Measurements from ENCODE around the gene SUPT4H1. TPM values are rescaled to one million over a fixed set of nuclear protein-coding genes. Genes with fewer than 3 reads are reported as not detected.
A peak's percentile ranks its signal among the peaks of the same experiment; 100 is the strongest.

Gene SUPT4H1
- total and polyA plus RNA-seq, 2 experiments from 2014 or later = 82.2 to 83.7 TPM

DNA sequence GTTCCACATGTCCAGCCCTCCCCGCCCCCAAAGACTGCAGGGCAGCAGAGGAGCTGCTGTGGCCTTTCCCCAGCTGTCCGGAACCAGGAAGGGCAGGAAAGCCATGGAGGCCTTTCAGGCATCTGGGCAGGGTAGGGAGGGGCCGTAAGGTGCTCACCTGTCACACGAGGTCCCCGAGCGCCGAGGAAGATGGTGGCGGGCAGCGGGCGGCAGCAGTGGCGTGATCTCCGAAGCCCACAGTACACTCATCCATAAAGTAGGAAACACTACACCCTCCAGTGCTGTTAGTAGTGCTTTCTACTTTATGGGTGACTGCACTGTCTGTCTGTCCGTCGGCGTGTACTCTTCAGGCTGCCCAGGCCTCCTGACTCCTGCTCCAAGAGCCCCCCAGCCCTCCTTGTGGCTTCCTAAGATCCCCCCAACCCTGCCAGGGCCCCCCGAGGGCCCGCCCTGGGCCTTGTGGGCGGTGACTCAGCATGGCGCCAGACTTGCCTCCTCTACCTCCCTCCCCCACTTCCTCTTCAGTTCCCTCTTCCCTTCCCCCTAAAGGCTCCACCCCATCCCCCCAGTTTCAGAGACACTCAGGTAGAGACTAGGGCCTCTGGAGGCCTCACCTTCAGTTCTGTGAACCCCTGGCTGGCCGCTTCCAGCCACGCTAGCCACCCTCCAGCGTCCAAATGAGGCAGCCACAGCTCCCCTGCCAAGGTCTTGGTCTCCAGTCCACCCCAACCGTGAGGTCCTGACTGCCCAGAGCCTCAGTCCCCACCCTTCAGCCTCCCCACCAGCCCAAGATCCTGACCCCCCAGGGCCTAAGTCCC, 20.8 kb downstream of the SUPT4H1 start:
- Histone ChIP-seq H3K4me2 (peak overlapping the region; percentile 60), H3K4me1 (ENCODE audit: insufficient read depth) (peaks cover 29% of the 10 kb centered on the region), H3K79me2 (replicated peaks; ENCODE audit: insufficient read depth) (no peaks in the 10 kb centered on the region), H4K20me1 (replicated peaks; ENCODE audit: insufficient read depth) (no peaks in the 10 kb centered on the region), H3F3A (replicated peaks; ENCODE audit: low read depth) (peaks cover 3% of the 10 kb centered on the region; the same call in 1 of the 2 replicates), H3K27ac (ENCODE audit: low read depth) (no peak overlapping the region), H2AFZ (peak overlapping the region; percentile 47), H3K27me3 (ENCODE audit: insufficient read depth) (no peaks in the 10 kb centered on the region), H3K36me3 (ENCODE audit: insufficient read depth) (no peaks in the 10 kb centered on the region), H3K9me2 (ENCODE audit: insufficient read depth) (0 out of 2 replicates have a peak, but pooled peaks cover 8% of the 10 kb centered on the region), H3K4me3 (peak overlapping the region; percentile 36; the same call in 1 of the 2 replicates)
- DNase-seq (ENCODE audit: low spot score) (peak; percentile 47), ATAC-seq (no peak)
- Mint-ChIP-seq H3K4me3 (peak overlapping the region; percentile 30; the same call in 1 of the 3 replicates), H3K27me3 (ENCODE audit: insufficient read depth, low read depth, poor library complexity) (peaks cover 29% of the 10 kb centered on the region), H3K9me3 (no peaks in the 10 kb centered on the region), H3K36me3 (ENCODE audit: low read depth) (no peaks in the 10 kb centered on the region), H3K27ac (peak overlapping the region; percentile 92), H3K4me1 (peaks cover 55% of the 10 kb centered on the region)
- TF ChIP-seq POLR2AphosphoS5 (IDR thresholded peaks at IDR 0.05; ENCODE audit: low read depth) = peak; percentile 24; the same call in 1 of the 2 replicates
- TF ChIP-seq NANOG (IDR thresholded peaks at IDR 0.05; ENCODE audit: borderline replicate concordance) = no peak

DNA sequence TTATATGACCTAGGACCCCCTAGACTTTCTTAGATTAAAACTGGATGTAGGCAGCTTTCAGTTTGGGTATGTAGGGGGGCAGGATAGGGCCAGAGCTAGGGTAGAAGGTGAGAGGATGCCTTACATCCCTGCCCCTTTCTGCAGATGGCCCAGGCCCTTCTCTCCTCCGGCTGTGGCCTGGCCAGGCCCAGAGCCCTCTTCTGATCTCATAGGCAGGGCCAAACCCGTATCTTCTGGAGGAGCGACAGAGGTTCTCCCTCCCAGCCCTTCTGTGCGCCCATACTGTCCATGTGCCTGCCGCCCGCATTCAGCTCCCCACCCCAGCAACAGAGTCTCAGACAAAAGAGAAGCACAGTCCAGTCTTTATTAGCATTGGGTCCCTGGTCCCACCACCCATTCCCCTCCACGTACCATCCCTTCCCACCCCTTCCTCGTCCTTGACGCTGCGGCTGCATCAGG, 21.4 kb downstream of the SUPT4H1 start:
- H3K4me1 ChIP-seq (ENCODE audit: insufficient read depth) = peaks cover 32% of the 10 kb centered on the region
- DNase-seq (ENCODE audit: low spot score) (no peak), ATAC-seq (no peak)
- H3K9me2 ChIP-seq (ENCODE audit: insufficient read depth) = 0 out of 2 replicates have a peak, but pooled peaks cover 8% of the 10 kb centered on the region
- H3K79me2 ChIP-seq (replicated peaks; ENCODE audit: insufficient read depth) = no peaks in the 10 kb centered on the region
- Mint-ChIP-seq H3K27ac (peak overlapping the region; percentile 41), H3K36me3 (ENCODE audit: low read depth) (no peaks in the 10 kb centered on the region), H3K9me3 (no peaks in the 10 kb centered on the region), H3K4me3 (no peak overlapping the region), H3K27me3 (ENCODE audit: insufficient read depth, low read depth, poor library complexity) (peaks cover 29% of the 10 kb centered on the region), H3K4me1 (peaks cover 58% of the 10 kb centered on the region)
- H3K36me3 ChIP-seq (ENCODE audit: insufficient read depth) = no peaks in the 10 kb centered on the region
- TF ChIP-seq NANOG (IDR thresholded peaks at IDR 0.05; ENCODE audit: borderline replicate concordance) (no peak), POLR2AphosphoS5 (IDR thresholded peaks at IDR 0.05; ENCODE audit: low read depth) (no peak), EZH2 (IDR thresholded peaks at IDR 0.05; ENCODE audit: low read depth, unreplicated experiment) (no peak), ZNF331 (CRISPR knock-in tag; IDR thresholded peaks at IDR 0.05; ENCODE audit: low read depth) (no peak)
- TF ChIP-seq, protein P1, sequence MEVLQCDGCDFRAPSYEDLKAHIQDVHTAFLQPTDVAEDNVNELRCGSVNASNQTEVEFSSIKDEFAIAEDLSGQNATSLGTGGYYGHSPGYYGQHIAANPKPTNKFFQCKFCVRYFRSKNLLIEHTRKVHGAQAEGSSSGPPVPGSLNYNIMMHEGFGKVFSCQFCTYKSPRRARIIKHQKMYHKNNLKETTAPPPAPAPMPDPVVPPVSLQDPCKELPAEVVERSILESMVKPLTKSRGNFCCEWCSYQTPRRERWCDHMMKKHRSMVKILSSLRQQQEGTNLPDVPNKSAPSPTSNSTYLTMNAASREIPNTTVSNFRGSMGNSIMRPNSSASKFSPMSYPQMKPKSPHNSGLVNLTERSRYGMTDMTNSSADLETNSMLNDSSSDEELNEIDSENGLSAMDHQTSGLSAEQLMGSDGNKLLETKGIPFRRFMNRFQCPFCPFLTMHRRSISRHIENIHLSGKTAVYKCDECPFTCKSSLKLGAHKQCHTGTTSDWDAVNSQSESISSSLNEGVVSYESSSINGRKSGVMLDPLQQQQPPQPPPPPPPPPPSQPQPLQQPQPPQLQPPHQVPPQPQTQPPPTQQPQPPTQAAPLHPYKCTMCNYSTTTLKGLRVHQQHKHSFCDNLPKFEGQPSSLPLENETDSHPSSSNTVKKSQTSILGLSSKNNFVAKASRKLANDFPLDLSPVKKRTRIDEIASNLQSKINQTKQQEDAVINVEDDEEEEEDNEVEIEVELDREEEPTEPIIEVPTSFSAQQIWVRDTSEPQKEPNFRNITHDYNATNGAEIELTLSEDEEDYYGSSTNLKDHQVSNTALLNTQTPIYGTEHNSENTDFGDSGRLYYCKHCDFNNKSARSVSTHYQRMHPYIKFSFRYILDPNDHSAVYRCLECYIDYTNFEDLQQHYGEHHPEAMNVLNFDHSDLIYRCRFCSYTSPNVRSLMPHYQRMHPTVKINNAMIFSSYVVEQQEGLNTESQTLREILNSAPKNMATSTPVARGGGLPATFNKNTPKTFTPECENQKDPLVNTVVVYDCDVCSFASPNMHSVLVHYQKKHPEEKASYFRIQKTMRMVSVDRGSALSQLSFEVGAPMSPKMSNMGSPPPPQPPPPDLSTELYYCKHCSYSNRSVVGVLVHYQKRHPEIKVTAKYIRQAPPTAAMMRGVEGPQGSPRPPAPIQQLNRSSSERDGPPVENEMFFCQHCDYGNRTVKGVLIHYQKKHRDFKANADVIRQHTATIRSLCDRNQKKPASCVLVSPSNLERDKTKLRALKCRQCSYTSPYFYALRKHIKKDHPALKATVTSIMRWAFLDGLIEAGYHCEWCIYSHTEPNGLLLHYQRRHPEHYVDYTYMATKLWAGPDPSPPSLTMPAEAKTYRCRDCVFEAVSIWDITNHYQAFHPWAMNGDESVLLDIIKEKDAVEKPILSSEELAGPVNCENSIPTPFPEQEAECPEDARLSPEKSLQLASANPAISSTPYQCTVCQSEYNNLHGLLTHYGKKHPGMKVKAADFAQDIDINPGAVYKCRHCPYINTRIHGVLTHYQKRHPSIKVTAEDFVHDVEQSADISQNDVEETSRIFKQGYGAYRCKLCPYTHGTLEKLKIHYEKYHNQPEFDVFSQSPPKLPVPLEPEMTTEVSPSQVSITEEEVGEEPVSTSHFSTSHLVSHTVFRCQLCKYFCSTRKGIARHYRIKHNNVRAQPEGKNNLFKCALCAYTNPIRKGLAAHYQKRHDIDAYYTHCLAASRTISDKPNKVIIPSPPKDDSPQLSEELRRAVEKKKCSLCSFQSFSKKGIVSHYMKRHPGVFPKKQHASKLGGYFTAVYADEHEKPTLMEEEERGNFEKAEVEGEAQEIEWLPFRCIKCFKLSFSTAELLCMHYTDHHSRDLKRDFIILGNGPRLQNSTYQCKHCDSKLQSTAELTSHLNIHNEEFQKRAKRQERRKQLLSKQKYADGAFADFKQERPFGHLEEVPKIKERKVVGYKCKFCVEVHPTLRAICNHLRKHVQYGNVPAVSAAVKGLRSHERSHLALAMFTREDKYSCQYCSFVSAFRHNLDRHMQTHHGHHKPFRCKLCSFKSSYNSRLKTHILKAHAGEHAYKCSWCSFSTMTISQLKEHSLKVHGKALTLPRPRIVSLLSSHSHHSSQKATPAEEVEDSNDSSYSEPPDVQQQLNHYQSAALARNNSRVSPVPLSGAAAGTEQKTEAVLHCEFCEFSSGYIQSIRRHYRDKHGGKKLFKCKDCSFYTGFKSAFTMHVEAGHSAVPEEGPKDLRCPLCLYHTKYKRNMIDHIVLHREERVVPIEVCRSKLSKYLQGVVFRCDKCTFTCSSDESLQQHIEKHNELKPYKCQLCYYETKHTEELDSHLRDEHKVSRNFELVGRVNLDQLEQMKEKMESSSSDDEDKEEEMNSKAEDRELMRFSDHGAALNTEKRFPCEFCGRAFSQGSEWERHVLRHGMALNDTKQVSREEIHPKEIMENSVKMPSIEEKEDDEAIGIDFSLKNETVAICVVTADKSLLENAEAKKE (CRISPR knock-in tag; IDR thresholded peaks at IDR 0.05) = no peak
- TF ChIP-seq, protein P2, sequence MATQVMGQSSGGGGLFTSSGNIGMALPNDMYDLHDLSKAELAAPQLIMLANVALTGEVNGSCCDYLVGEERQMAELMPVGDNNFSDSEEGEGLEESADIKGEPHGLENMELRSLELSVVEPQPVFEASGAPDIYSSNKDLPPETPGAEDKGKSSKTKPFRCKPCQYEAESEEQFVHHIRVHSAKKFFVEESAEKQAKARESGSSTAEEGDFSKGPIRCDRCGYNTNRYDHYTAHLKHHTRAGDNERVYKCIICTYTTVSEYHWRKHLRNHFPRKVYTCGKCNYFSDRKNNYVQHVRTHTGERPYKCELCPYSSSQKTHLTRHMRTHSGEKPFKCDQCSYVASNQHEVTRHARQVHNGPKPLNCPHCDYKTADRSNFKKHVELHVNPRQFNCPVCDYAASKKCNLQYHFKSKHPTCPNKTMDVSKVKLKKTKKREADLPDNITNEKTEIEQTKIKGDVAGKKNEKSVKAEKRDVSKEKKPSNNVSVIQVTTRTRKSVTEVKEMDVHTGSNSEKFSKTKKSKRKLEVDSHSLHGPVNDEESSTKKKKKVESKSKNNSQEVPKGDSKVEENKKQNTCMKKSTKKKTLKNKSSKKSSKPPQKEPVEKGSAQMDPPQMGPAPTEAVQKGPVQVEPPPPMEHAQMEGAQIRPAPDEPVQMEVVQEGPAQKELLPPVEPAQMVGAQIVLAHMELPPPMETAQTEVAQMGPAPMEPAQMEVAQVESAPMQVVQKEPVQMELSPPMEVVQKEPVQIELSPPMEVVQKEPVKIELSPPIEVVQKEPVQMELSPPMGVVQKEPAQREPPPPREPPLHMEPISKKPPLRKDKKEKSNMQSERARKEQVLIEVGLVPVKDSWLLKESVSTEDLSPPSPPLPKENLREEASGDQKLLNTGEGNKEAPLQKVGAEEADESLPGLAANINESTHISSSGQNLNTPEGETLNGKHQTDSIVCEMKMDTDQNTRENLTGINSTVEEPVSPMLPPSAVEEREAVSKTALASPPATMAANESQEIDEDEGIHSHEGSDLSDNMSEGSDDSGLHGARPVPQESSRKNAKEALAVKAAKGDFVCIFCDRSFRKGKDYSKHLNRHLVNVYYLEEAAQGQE (IDR thresholded peaks at IDR 0.05; ENCODE audit: unreplicated experiment) = no peak
- TF ChIP-seq, protein P3, sequence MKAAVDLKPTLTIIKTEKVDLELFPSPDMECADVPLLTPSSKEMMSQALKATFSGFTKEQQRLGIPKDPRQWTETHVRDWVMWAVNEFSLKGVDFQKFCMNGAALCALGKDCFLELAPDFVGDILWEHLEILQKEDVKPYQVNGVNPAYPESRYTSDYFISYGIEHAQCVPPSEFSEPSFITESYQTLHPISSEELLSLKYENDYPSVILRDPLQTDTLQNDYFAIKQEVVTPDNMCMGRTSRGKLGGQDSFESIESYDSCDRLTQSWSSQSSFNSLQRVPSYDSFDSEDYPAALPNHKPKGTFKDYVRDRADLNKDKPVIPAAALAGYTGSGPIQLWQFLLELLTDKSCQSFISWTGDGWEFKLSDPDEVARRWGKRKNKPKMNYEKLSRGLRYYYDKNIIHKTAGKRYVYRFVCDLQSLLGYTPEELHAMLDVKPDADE (IDR thresholded peaks at IDR 0.05) = no peak
- peaks cover 3% of the 10 kb centered on the region; the same call in 1 of the 2 replicates for H3F3A ChIP-seq (replicated peaks; ENCODE audit: low read depth)
- H3K27me3 ChIP-seq (ENCODE audit: insufficient read depth) = 0 out of 2 replicates have a peak, but pooled peaks cover under 1% of the 10 kb centered on the region
- H4K20me1 ChIP-seq (replicated peaks; ENCODE audit: insufficient read depth) = no peaks in the 10 kb centered on the region
- peak overlapping the region; percentile 47 for H2AFZ ChIP-seq
- H3K27ac ChIP-seq (ENCODE audit: low read depth) = no peak overlapping the region
- peak overlapping the region; percentile 60 for H3K4me2 ChIP-seq
- H3K4me3 ChIP-seq = peak overlapping the region; percentile 36; the same call in 1 of the 2 replicates
